ENCODE data around the gene RFC4. TPM values are rescaled to one million over a fixed set of nuclear protein-coding genes. Genes with fewer than 3 reads are reported as not detected.
A peak's percentile ranks its signal among the peaks of the same experiment; 100 is the strongest.

RFC4 gene
- total RNA-seq, 4 donors from 2014 or later, result 7.3 to 10.9 (median 7.8) TPM

MicroRNAs within 50 kb of the gene (microRNA counts, 767-probe panel; counts per million panel counts)
- microRNA hsa-miR-1248, result 0 counts per million in 2 donors

Small RNA genes within 50 kb of the gene (microRNA-seq; reads per million reads assigned to microRNA genes)
- 9.9 reads per million, percentile 26 among the genes with 10 or more reads in this experiment for gene MIR1248

Small RNA genes within 50 kb of the gene (small RNA-seq; reads per million reads assigned to genes)
- not detected for gene RF00092
- gene RNU6-1105P, result not detected
- not detected for gene SNORA4
- gene SNORA63, result not detected
- not detected for gene SNORA81
- gene SNORD2, result not detected

Other genes starting within 250 kb of the RFC4 start
- gene TBCCD1, start 239.1 kb downstream of the RFC4 start, total RNA-seq, result 10 to 100 TPM; 20.8 to 24.3 (median 21.6) TPM
- gene DNAJB11, start 235.8 kb downstream of the RFC4 start, total RNA-seq, result 100 to 1,000 TPM in 2 of 4 donors, 10 to 100 TPM in 2; 61.4 to 156 (median 108) TPM
- not detected for gene AHSG, start 193.4 kb downstream of the RFC4 start, total RNA-seq
- gene FETUB, start 166.1 kb downstream of the RFC4 start, total RNA-seq, result not detected
- gene HRG, start 140.5 kb downstream of the RFC4 start, total RNA-seq, result under 1 TPM in 1 of 4 donors, not detected in 3; 0.34 TPM
- gene KNG1, start 89.1 kb downstream of the RFC4 start, total RNA-seq, result not detected
- gene EIF4A2, start 22.9 kb downstream of the RFC4 start, total RNA-seq, result 100 to 1,000 TPM; 356 to 655 (median 412) TPM
- 10 to 100 TPM in 1 of 4 donors, 1 to 10 TPM in 3; 1.6 to 13.4 (median 5.4) TPM for gene ADIPOQ, start 36.2 kb upstream of the RFC4 start, total RNA-seq
- 100 to 1,000 TPM in 2 of 4 donors, 10 to 100 TPM in 2; 74.8 to 189 (median 113) TPM for gene ST6GAL1, start 124.0 kb upstream of the RFC4 start, total RNA-seq

Data from thyroid gland (tissue), 4 donors.